K562 (cell line): ENCODE results near the gene JMJD1C. TPM values are rescaled to one million over a fixed set of nuclear protein-coding genes. Genes with fewer than 3 reads are reported as not detected.
A peak's percentile ranks its signal among the peaks of the same experiment; 100 is the strongest.

Experiments
- CBFA2T2 ChIP-seq: fragments of 450-650 bp; conservative IDR thresholded peaks from 2 replicates; pipeline ENCODE4 v1.6.1; 2017; ENCODE audit warnings: mild to moderate bottlenecking
- FOS ChIP-seq: IDR thresholded peaks from 3 replicates; pipeline ENCODE4 v1.6.1; 2011; ENCODE audit not compliant: insufficient read length; ENCODE audit errors: extremely low read depth
- FOXK2 ChIP-seq, 2 experiments: fragments of 450-650 bp; IDR thresholded peaks in 1 of 2; conservative IDR thresholded peaks in 1 of 2; 2 replicates each; pipeline ENCODE4 v1.6.1; 2016; ENCODE audit warnings: low read depth in 2 of 2, mild to moderate bottlenecking in 1 of 2
- KLF1 ChIP-seq: fragments of 450-650 bp; IDR thresholded peaks from 2 replicates; pipeline ENCODE4 v1.6.1; 2016; ENCODE audit warnings: missing genetic modification characterization, missing compliant biosample characterization
- KLF6 ChIP-seq: fragments of 250-450 bp; sonication (Bioruptor Pico); IDR thresholded peaks from 2 replicates; pipeline ENCODE4 v1.4.0; 2020; ENCODE audit warnings: mild to moderate bottlenecking, moderate library complexity, borderline replicate concordance
- LARP7 ChIP-seq: fragments of 450-650 bp; IDR thresholded peaks from 2 replicates; pipeline ENCODE4 v1.6.1; 2016
- PCBP1 ChIP-seq: fragments of 200-400 bp; formaldehyde crosslinking; IDR thresholded peaks from 2 replicates; pipeline ENCODE4 v1.6.1; 2018; ENCODE audit warnings: mild to moderate bottlenecking, low read depth, low read length; ENCODE audit not compliant: poor library complexity, severe bottlenecking
- RBM17 ChIP-seq: fragments of 200-400 bp; formaldehyde crosslinking; IDR thresholded peaks from 2 replicates; pipeline ENCODE4 v1.6.1; 2017; ENCODE audit warnings: low read depth, mild to moderate bottlenecking, low read length, borderline replicate concordance
- SOX6 ChIP-seq: fragments of 450-650 bp; IDR thresholded peaks from 2 replicates; pipeline ENCODE4 v1.6.1; 2014; ENCODE audit warnings: mild to moderate bottlenecking
- SRF ChIP-seq, 2 experiments: fragments of 250-450, 450-650 bp in 1 of 2; sonication (Bioruptor Pico) in 1 of 2; sonication (generic) in 1 of 2; formaldehyde crosslinking; IDR thresholded peaks; 2 replicates each; pipeline versions ENCODE4 v1.5.0 to v1.5.1; 2020 to 2022; ENCODE audit warnings: mild to moderate bottlenecking in 1 of 2, missing genetic modification reagents in 1 of 2
- TFAM ChIP-seq: fragments of 250-450 bp; sonication (Bioruptor Pico); conservative IDR thresholded peaks from 2 replicates; pipeline ENCODE4 v1.5.0; 2021; ENCODE audit warnings: mild to moderate bottlenecking, moderate library complexity
- ZBTB8A ChIP-seq: fragments of 450-650 bp; IDR thresholded peaks from 2 replicates; pipeline ENCODE4 v1.6.1; 2018; ENCODE audit warnings: mild to moderate bottlenecking, moderate library complexity; ENCODE audit not compliant: partially characterized antibody
- ZNF57 ChIP-seq: fragments of 450-650 bp; formaldehyde crosslinking; IDR thresholded peaks from 2 replicates; pipeline ENCODE4 v1.4.0; 2020; ENCODE audit warnings: mild to moderate bottlenecking, moderate library complexity
- ZNF695 ChIP-seq: fragments of 450-650 bp; formaldehyde crosslinking; IDR thresholded peaks from 2 replicates; pipeline ENCODE4 v1.4.0; 2020; ENCODE audit warnings: mild to moderate bottlenecking, moderate library complexity
- polyA plus RNA-seq, 8 experiments: library from polyadenylated mRNA; depleted of rRNA in 4 of 8; stranded (reverse) in 5 of 8; unstranded in 3 of 8; fragments of >200 nt; fragmentation: Nextera tagmentation in 2 of 8; fragmentation: Illumina TruSeq in 1 of 8; extraction: Ambion mirVana in 2 of 8; extraction: Trizol in 1 of 8; gene quantifications; 2 replicates each; pipeline versions ENCODE4 v1.2.1 to v1.2.3, GENCODE V29; 2011 to 2014; ENCODE audit warnings: inconsistent platforms in 1 of 8, missing spikeins in 1 of 8
- total RNA-seq, 7 experiments: library from RNA; depleted of rRNA in 6 of 7; stranded (reverse); fragments of >200 nt in 6 of 7; fragmentation: Illumina TruSeq in 2 of 7; extraction: Trizol in 2 of 7; gene quantifications; 2 replicates each; pipeline versions ENCODE4 v1.2.1 to v1.2.3, GENCODE V29; 2011 to 2021; ENCODE audit warnings: low replicate concordance in 1 of 7
- TF ChIP-seq, protein P1 (sequence below), 2 experiments: fragments of 450-650 bp in 1 of 2; IDR thresholded peaks; 2 replicates each; pipeline ENCODE4 v1.6.1; 2011 to 2017; ENCODE audit warnings: low read depth in 2 of 2, antibody characterized with exemption in 1 of 2, borderline replicate concordance in 1 of 2, low read length in 1 of 2, mild to moderate bottlenecking in 1 of 2, mixed read lengths in 1 of 2; ENCODE audit not compliant: control insufficient read depth in 1 of 2
- TF ChIP-seq, protein P2 (sequence below), 2 experiments: fragments of 450-650 bp; IDR thresholded peaks; 2 replicates each; pipeline ENCODE4 v1.6.1; 2016; ENCODE audit warnings: mild to moderate bottlenecking in 2 of 2, borderline replicate concordance in 1 of 2, low read depth in 1 of 2, moderate library complexity in 1 of 2

Gene JMJD1C
- total and polyA plus RNA-seq, 9 of the 15 experiments (the other 6 are each of a cell fraction or from before 2014, with no cell fraction given), result 25.3 to 68.0 (median 47.2) TPM

DNA sequence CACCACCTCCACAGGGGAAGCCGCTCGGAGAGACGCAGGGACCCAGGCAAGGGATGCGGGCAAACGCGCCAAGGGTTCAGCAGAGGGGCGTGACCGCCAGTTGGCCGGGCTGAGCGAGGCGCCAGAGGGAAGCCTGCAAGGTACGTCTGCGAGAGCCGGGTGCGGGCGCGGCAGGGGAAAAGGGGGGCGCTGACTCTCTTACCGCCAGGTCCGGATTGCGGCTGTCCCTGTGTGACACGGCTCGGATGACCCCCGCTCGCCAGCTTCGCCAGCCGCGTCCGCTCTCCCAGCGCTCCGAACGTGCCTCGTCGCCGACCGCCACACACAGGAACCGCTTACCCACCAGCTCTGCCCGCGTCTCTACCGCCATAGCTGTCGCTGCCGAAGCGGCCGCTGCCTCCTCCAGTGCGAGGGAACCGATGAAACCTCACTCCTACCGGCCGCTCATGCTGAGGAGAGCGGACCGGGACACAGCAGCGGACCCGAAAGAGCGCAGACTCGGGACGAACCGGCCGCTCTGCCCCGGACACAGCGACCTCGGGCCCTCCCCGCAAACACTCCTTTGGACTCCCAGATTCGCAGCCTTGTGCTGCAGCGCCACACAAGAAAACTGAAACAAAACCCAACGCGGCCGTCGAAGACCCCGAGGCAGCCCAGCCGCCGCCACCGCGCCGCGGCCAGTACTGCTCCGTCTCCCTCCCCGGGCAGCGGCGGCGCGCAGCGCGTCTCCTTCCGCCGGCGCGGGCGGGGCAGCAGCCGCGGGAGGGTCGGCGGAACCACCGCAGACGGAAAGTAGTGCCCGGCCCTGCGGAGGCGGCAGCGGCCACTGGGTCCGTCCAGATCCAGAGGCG is at the start of gene JMJD1C (continued):
- TF ChIP-seq SRF (CRISPR knock-in tag; IDR thresholded peaks at IDR 0.05) (peak in 1 of 2 experiments; percentile 44; a peak in 1 of 4 replicates), ZNF695 (CRISPR knock-in tag) (no peak), ZBTB8A (no peak), KLF6 (CRISPR knock-in tag) (no peak), PCBP1 (peak; percentile 97), KLF1 (no peak), CBFA2T2 (no peak), ZNF57 (CRISPR knock-in tag) (no peak), SOX6 (peak; percentile 64), RBM17 (no peak), TFAM (CRISPR knock-in tag) (no peak), FOXK2 (conservative IDR thresholded peaks at IDR 0.05 in 1 of 2, IDR thresholded peaks at IDR 0.05 in 1 of 2; ENCODE audit: low read depth in 2 of 2) (0 out of 4 replicates have a peak, but pooled peaks of 1 of the 2 experiments have one; percentile 11), LARP7 (no peak), FOS (no peak)
- TF ChIP-seq, protein P1, sequence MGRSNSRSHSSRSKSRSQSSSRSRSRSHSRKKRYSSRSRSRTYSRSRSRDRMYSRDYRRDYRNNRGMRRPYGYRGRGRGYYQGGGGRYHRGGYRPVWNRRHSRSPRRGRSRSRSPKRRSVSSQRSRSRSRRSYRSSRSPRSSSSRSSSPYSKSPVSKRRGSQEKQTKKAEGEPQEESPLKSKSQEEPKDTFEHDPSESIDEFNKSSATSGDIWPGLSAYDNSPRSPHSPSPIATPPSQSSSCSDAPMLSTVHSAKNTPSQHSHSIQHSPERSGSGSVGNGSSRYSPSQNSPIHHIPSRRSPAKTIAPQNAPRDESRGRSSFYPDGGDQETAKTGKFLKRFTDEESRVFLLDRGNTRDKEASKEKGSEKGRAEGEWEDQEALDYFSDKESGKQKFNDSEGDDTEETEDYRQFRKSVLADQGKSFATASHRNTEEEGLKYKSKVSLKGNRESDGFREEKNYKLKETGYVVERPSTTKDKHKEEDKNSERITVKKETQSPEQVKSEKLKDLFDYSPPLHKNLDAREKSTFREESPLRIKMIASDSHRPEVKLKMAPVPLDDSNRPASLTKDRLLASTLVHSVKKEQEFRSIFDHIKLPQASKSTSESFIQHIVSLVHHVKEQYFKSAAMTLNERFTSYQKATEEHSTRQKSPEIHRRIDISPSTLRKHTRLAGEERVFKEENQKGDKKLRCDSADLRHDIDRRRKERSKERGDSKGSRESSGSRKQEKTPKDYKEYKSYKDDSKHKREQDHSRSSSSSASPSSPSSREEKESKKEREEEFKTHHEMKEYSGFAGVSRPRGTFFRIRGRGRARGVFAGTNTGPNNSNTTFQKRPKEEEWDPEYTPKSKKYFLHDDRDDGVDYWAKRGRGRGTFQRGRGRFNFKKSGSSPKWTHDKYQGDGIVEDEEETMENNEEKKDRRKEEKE (IDR thresholded peaks at IDR 0.05; ENCODE audit: borderline replicate concordance in 1 of 2, control insufficient read depth in 1 of 2, low read depth in 2 of 2, low read length in 1 of 2), result no peak
- TF ChIP-seq, protein P2, sequence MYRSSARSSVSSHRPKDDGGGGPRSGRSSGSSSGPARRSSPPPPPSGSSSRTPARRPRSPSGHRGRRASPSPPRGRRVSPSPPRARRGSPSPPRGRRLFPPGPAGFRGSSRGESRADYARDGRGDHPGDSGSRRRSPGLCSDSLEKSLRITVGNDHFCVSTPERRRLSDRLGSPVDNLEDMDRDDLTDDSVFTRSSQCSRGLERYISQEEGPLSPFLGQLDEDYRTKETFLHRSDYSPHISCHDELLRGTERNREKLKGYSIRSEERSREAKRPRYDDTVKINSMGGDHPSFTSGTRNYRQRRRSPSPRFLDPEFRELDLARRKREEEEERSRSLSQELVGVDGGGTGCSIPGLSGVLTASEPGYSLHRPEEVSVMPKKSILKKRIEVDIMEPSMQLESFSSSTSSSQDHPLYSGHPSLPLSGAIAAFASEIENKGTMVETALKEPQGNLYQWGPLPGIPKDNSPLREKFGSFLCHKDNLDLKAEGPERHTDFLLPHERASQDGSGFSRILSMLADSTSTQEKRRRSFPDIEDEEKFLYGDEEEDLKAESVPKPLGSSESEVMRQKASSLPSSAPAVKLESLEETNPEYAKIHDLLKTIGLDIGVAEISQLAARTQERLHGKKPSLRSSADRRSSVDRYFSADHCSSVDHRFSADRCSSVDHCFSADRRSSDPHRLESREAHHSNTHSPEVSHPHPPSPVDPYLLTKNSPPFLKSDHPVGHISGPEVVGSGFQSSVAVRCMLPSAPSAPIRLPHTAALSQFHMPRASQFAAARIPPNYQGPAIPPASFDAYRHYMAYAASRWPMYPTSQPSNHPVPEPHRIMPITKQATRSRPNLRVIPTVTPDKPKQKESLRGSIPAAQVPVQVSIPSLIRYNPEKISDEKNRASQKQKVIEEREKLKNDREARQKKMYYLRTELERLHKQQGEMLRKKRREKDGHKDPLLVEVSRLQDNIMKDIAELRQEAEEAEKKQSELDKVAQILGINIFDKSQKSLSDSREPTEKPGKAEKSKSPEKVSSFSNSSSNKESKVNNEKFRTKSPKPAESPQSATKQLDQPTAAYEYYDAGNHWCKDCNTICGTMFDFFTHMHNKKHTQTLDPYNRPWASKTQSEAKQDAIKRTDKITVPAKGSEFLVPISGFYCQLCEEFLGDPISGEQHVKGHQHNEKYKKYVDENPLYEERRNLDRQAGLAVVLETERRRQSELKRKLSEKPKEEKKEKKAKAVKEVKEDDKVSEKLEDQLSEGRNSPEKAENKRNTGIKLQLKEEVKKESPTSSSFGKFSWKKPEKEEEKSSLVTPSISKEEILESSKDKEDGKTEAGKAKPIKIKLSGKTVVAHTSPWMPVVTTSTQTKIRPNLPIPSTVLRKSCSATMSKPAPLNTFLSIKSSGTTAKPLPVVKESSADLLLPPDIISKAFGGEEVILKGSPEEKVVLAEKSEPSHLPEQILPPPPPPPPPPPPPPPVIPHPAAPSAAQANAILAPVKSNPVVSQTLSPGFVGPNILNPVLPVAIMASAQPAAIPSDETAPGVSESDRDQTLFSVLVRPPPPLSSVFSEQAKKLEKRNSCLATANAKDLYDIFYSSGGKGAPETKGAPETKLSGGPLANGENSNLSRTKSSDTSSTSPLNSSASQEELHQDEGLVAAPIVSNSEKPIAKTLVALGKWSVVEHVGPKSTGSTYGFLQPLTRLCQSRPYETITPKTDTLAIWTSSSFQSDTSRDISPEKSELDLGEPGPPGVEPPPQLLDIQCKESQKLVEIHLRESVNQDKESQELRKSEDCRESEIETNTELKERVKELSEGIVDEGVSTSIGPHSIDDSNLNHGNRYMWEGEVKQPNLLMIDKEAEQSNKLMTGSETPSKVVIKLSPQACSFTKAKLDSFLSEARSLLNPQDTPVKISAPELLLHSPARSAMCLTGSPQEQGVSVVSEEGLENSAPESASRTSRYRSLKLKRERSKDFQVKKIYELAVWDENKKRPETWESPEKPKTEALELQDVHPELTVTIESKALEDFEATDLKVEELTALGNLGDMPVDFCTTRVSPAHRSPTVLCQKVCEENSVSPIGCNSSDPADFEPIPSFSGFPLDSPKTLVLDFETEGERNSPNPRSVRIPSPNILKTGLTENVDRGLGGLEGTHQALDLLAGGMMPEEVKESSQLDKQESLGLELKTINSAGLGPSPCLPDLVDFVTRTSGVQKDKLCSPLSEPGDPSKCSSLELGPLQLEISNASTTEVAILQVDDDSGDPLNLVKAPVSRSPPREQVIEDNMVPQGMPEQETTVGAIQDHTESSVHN (IDR thresholded peaks at IDR 0.05; ENCODE audit: borderline replicate concordance in 1 of 2, low read depth in 1 of 2), result no peak
